BLaER1 (cell line): Measurements from ENCODE around the gene TOR4A.

Experiments
- H3K27ac ChIP-seq: shearing (Covaris generic); formaldehyde crosslinking; 2 replicates; pipeline ENCODE4 v1.8.1; 2022
- H3K27me3 ChIP-seq: shearing (Covaris generic); formaldehyde crosslinking; 2 replicates; pipeline ENCODE4 v1.8.1; 2022
- H3K36me3 ChIP-seq: shearing (Covaris generic); formaldehyde crosslinking; 2 replicates; pipeline ENCODE4 v1.8.1; 2022
- H3K4me1 ChIP-seq: shearing (Covaris generic); formaldehyde crosslinking; 2 replicates; pipeline ENCODE4 v1.8.1; 2022
- H3K4me2 ChIP-seq: shearing (Covaris generic); formaldehyde crosslinking; 2 replicates; pipeline ENCODE4 v1.8.1; 2022
- H3K4me3 ChIP-seq: shearing (Covaris generic); formaldehyde crosslinking; 2 replicates; pipeline ENCODE4 v1.8.1; 2022
- H3K9ac ChIP-seq: shearing (Covaris generic); formaldehyde crosslinking; 2 replicates; pipeline ENCODE4 v1.8.1; 2022
- H3K9me3 ChIP-seq: shearing (Covaris generic); formaldehyde crosslinking; 2 replicates; pipeline ENCODE4 v1.8.1; 2022
- H4K20me1 ChIP-seq: shearing (Covaris generic); formaldehyde crosslinking; 2 replicates; pipeline ENCODE4 v1.8.1; 2022
- Cebpa-rat ChIP-seq: shearing (Covaris generic); IDR thresholded peaks from 2 replicates; pipeline ENCODE4 v1.8.1; 2022

The TOR4A gene

GRCh38 chr9:137311171-137311985 lies 33.9 kb downstream of the TOR4A start:
- Histone ChIP-seq H3K4me2 (peak overlapping the region; percentile 40), H3K9ac (no peak overlapping the region), H3K27ac (peak overlapping the region; percentile 53)

GRCh38 chr9:137311986-137312851 lies 34.7 kb downstream of the TOR4A start:
- H4K20me1 ChIP-seq = no peaks in the 10 kb centered on the region
- TF ChIP-seq Cebpa-rat = no peak
- H3K27me3 ChIP-seq = no peaks in the 10 kb centered on the region
- no peak overlapping the region for H3K4me3 ChIP-seq
- no peak overlapping the region for H3K9ac ChIP-seq
- H3K4me2 ChIP-seq = no peak overlapping the region
- peaks cover 73% of the 10 kb centered on the region for H3K4me1 ChIP-seq
- H3K9me3 ChIP-seq = no peaks in the 10 kb centered on the region
- H3K36me3 ChIP-seq = no peaks in the 10 kb centered on the region
- H3K27ac ChIP-seq = no peak overlapping the region

More at GRCh38 chr9:137311171-137311985, 33.9 kb downstream of the TOR4A start:
- no peak for TF ChIP-seq Cebpa-rat
- no peaks in the 10 kb centered on the region for H3K27me3 ChIP-seq
- no peaks in the 10 kb centered on the region for H3K36me3 ChIP-seq
- no peaks in the 10 kb centered on the region for H4K20me1 ChIP-seq
- H3K4me3 ChIP-seq = no peak overlapping the region
- peaks cover 73% of the 10 kb centered on the region for H3K4me1 ChIP-seq
- no peaks in the 10 kb centered on the region for H3K9me3 ChIP-seq

GRCh38 chr9:137312852-137313325 lies 35.4 kb downstream of the TOR4A start:
- H3K9ac ChIP-seq = 0 out of 2 replicates have a peak overlapping the region, but pooled peaks have one; percentile 27
- peak overlapping the region; percentile 44; the same call in 1 of the 2 replicates for H3K27ac ChIP-seq
- no peak for TF ChIP-seq Cebpa-rat
- no peaks in the 10 kb centered on the region for H3K9me3 ChIP-seq
- H3K4me3 ChIP-seq = no peak overlapping the region
- H3K36me3 ChIP-seq = no peaks in the 10 kb centered on the region
- H3K27me3 ChIP-seq = no peaks in the 10 kb centered on the region
- H3K4me2 ChIP-seq = peak overlapping the region; percentile 59; the same call in 1 of the 2 replicates
- H3K4me1 ChIP-seq = peaks cover 75% of the 10 kb centered on the region
- H4K20me1 ChIP-seq = no peaks in the 10 kb centered on the region

GRCh38 chr9:137313326-137313936 lies 35.9 kb downstream of the TOR4A start:
- Histone ChIP-seq H3K27ac (peak overlapping the region; percentile 44; the same call in 1 of the 2 replicates), H3K27me3 (no peaks in the 10 kb centered on the region), H3K9me3 (no peaks in the 10 kb centered on the region), H3K4me3 (no peak overlapping the region), H3K9ac (0 out of 2 replicates have a peak overlapping the region, but pooled peaks have one; percentile 27), H3K4me1 (peaks cover 76% of the 10 kb centered on the region), H4K20me1 (no peaks in the 10 kb centered on the region), H3K36me3 (no peaks in the 10 kb centered on the region), H3K4me2 (peak overlapping the region; percentile 59; the same call in 1 of the 2 replicates)
- no peak for TF ChIP-seq Cebpa-rat

GRCh38 chr9:137313956-137314560 lies 36.5 kb downstream of the TOR4A start:
- H3K27ac ChIP-seq = peak overlapping the region; percentile 13; the same call in 1 of the 2 replicates
- H3K4me1 ChIP-seq = peaks cover 80% of the 10 kb centered on the region
- H4K20me1 ChIP-seq = no peaks in the 10 kb centered on the region
- TF ChIP-seq Cebpa-rat = no peak
- H3K27me3 ChIP-seq = no peaks in the 10 kb centered on the region
- H3K4me3 ChIP-seq = no peak overlapping the region
- H3K36me3 ChIP-seq = no peaks in the 10 kb centered on the region
- H3K9ac ChIP-seq = no peak overlapping the region
- H3K9me3 ChIP-seq = no peaks in the 10 kb centered on the region
- H3K4me2 ChIP-seq = peak overlapping the region; percentile 59

- no peaks in the 10 kb centered on the region for H4K20me1 ChIP-seq
- H3K27ac ChIP-seq = peak overlapping the region; percentile 64
- peaks cover 82% of the 10 kb centered on the region for H3K4me1 ChIP-seq
- H3K4me2 ChIP-seq = peak overlapping the region; percentile 91
- H3K36me3 ChIP-seq = no peaks in the 10 kb centered on the region
- H3K4me3 ChIP-seq = no peak overlapping the region
- no peak for TF ChIP-seq Cebpa-rat
- H3K9me3 ChIP-seq = no peaks in the 10 kb centered on the region
- no peaks in the 10 kb centered on the region for H3K27me3 ChIP-seq
- H3K9ac ChIP-seq = peak overlapping the region; percentile 53; the same call in 1 of the 2 replicates
Measured at GRCh38 chr9:137314561-137315560, 37.3 kb downstream of the TOR4A start.

GRCh38 chr9:137315581-137316011 lies 38.1 kb downstream of the TOR4A start:
- Histone ChIP-seq H3K9me3 (no peaks in the 10 kb centered on the region), H3K36me3 (no peaks in the 10 kb centered on the region), H3K4me2 (peak overlapping the region; percentile 91), H3K27ac (peak overlapping the region; percentile 64), H3K4me3 (no peak overlapping the region), H3K4me1 (peaks cover 86% of the 10 kb centered on the region), H3K9ac (peak overlapping the region; percentile 53; the same call in 1 of the 2 replicates), H4K20me1 (no peaks in the 10 kb centered on the region), H3K27me3 (no peaks in the 10 kb centered on the region)
- no peak for TF ChIP-seq Cebpa-rat
